Activated CD8-positive, alpha-beta memory T cell treated with anti-CD3 and anti-CD28 coated beads, Interleukin-2, amount 50 U/mL, for 24 hours (primary cell): ENCODE measurements around the gene TBC1D13.
A peak's percentile ranks its signal among the peaks of the same experiment; 100 is the strongest.
"Not testable (repeated sequence)": the region's sequence is repeated elsewhere in the genome, so short reads cannot be mapped to it uniquely, and the experiment has no call there.

Experiments used
- DNase-seq: peaks from one replicate; pipeline ENCODE4 v3.0.0-alpha.2; 2020; ENCODE audit errors: extremely low read depth

TBC1D13 gene

GRCh38 chr9:128785427-128785826 lies 1.6 kb upstream of the TBC1D13 start:
- no peak for DNase-seq

- DNase-seq, result no peak
Measured at GRCh38 chr9:128787659-128788058, 606 bp downstream of the TBC1D13 start.

- no peak for DNase-seq
Measured at GRCh38 chr9:128788445-128788844, 1.4 kb downstream of the TBC1D13 start.

GRCh38 chr9:128790536-128790935 lies 3.5 kb downstream of the TBC1D13 start:
- DNase-seq, result no peak

GRCh38 chr9:128792134-128792533 lies 5.1 kb downstream of the TBC1D13 start:
- DNase-seq, result no peak

- no peak for DNase-seq
Measured at GRCh38 chr9:128792978-128793686, 6.1 kb downstream of the TBC1D13 start.

GRCh38 chr9:128794961-128795360 lies 7.9 kb downstream of the TBC1D13 start:
- DNase-seq, result not testable (repeated sequence)

GRCh38 chr9:128798896-128799295 lies 11.8 kb downstream of the TBC1D13 start:
- DNase-seq, result no peak

GRCh38 chr9:128800061-128800460 lies 13.0 kb downstream of the TBC1D13 start:
- DNase-seq, result no peak

GRCh38 chr9:128802482-128802881 lies 15.4 kb downstream of the TBC1D13 start:
- DNase-seq, result no peak

- no peak for DNase-seq
Measured at GRCh38 chr9:128805661-128806060, 18.6 kb downstream of the TBC1D13 start.

GRCh38 chr9:128807827-128808226 lies 20.8 kb downstream of the TBC1D13 start:
- no peak for DNase-seq

GRCh38 chr9:128808543-128808942 lies 21.5 kb downstream of the TBC1D13 start:
- DNase-seq, result no peak

GRCh38 chr9:128809036-128809599 lies 22.1 kb downstream of the TBC1D13 start:
- DNase-seq, result no peak

GRCh38 chr9:128809831-128810230 lies 22.8 kb downstream of the TBC1D13 start:
- no peak for DNase-seq

GRCh38 chr9:128810873-128811272 lies 23.8 kb downstream of the TBC1D13 start:
- no peak for DNase-seq

GRCh38 chr9:128818099-128818838 lies 31.2 kb downstream of the TBC1D13 start, which contains the start of gene ENDOG:
Gene ENDOG, plus strand, starts transcription at chr9:128818500. Its CDS starts 185 bp downstream, at chr9:128818685.
- DNase-seq, result peak; percentile 93

GRCh38 chr9:128818839-128819715 lies 32.0 kb downstream of the TBC1D13 start:
- no peak for DNase-seq

GRCh38 chr9:128819716-128820664 lies 32.9 kb downstream of the TBC1D13 start:
- no peak for DNase-seq

- DNase-seq, result no peak
Measured at GRCh38 chr9:128820665-128821583, 33.9 kb downstream of the TBC1D13 start.
